GM12874 (cell line): ENCODE results near the gene ITLN1.
A peak's percentile ranks its signal among the peaks of the same experiment; 100 is the strongest.

ENCODE experiments used
- TF ChIP-seq, protein P1 (sequence below): IDR thresholded peaks from 2 replicates; pipeline ENCODE4 v1.5.1; 2011; ENCODE audit warnings: low read depth, mild to moderate bottlenecking, control low read depth, low read length, moderate library complexity; ENCODE audit not compliant: insufficient read depth

Gene ITLN1

DNA sequence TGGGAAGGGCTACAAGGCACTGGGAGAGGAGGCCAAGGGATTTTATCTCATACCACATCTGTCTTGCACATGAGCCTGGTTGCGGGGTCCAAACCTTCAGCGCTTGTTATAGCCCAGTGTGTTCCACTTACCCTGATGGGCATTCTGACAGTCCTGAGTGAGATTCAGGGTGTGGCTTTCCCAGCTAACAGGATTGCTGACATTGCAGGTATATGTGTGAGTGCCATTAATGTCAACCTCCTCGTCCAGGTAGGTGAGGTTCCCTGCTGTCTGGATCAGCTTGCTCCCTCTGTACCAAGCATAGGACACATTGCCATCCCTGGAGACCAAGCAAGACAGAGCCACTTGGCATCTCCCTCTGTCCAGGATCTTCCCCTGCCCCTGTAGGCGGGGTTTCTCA lies 43.9 kb downstream of the ITLN1 start:
- TF ChIP-seq, protein P1, sequence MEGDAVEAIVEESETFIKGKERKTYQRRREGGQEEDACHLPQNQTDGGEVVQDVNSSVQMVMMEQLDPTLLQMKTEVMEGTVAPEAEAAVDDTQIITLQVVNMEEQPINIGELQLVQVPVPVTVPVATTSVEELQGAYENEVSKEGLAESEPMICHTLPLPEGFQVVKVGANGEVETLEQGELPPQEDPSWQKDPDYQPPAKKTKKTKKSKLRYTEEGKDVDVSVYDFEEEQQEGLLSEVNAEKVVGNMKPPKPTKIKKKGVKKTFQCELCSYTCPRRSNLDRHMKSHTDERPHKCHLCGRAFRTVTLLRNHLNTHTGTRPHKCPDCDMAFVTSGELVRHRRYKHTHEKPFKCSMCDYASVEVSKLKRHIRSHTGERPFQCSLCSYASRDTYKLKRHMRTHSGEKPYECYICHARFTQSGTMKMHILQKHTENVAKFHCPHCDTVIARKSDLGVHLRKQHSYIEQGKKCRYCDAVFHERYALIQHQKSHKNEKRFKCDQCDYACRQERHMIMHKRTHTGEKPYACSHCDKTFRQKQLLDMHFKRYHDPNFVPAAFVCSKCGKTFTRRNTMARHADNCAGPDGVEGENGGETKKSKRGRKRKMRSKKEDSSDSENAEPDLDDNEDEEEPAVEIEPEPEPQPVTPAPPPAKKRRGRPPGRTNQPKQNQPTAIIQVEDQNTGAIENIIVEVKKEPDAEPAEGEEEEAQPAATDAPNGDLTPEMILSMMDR, result no peak

DNA sequence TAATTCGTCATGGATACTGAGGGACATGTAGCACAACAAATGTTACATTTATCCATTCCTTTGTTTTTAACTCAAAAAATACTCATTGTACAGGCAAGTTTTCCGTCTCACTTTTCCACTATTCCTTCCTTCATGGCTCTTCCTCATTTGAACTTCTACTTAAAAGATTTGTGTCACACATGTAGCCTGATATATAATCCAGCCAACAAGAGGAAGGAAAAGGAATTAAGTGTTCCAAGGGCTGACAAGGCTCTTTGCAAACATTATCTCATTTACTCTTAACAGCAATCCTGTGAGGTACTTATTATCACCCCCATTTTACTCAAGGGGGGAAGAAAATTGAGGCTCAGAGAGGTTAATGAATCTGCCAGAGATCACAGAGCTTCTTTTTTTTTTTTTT lies 45.2 kb downstream of the ITLN1 start:
- TF ChIP-seq, protein P1, result no peak

DNA sequence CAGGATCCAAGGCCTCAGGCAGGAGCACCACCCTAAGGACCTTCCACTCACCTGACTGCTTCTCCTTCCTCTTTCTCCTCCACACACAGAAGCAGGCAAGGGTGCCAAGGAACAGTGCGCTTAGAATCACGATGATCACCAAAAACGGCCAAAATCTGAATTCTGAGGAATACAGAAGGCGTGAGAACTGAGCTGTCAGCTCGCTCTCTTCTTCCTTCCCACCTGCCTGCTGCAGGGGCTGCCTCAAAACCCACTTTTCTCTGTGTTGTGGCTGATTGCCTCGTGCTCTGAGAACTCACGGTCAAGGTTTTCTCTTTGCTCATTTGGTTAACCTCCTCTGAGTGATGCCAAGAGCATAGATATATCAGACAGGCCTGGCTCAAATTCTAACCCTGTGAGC lies 46.1 kb downstream of the ITLN1 start:
- TF ChIP-seq, protein P1, result no peak

DNA sequence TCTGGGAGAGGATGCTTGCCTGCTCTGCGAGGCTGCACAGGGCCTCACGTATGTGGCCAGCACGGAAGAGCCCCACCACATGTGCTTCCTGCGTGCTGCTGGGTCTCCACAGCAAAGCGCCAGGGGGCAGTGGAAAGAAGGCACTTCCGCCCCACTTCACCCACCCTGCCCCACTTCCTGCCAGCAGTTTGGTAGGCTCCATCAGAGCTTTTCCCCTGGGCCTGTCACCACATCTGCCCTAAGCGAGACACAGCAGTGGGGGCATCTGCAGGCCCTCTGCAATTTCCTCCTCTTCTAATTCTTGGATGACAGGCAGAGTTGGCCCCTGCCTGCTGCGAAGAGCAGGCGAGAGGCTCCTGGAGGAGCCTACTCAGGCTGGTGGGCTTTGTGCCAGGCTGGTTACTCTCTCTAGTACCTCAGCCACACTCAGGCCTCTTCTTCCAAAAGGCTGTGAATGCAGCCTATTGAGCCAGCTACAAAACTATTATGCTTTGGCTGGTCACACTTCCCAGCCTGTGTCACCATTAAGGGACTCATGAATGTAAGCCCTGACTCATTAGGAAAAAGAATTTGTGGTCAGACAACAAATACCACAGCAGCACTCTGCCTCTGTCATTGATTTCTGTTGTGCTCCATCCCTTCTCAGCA lies 47.3 kb downstream of the ITLN1 start:
- TF ChIP-seq, protein P1, result peak; percentile 52

DNA sequence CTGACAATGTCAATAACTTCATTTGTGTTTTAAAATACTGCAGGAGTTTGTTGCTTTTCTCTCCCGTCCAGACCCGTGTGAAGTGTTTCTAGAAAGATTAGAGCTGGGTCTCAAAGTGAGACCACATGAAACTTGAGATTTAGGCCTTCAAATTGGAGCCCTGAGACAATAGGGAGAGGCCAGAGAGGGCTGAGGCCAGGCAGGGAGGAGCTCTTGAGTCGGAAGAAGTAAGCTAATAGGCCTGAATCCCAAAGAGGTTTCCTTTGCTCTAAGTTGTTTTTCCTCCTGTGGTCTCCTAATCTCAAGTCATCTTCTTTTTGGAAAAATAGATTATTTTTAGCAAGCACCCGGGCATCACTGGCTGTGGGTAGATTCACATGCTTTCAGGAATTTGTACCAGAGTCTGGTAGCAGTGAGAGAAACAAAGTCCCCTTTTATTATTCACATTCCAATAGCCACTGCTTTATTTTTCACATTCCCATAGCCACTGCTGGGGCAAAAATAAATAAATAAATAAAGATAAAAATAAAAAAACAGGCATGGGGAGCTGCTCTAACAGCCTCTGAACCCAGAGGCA lies 47.9 kb downstream of the ITLN1 start:
- TF ChIP-seq, protein P1, result no peak

DNA sequence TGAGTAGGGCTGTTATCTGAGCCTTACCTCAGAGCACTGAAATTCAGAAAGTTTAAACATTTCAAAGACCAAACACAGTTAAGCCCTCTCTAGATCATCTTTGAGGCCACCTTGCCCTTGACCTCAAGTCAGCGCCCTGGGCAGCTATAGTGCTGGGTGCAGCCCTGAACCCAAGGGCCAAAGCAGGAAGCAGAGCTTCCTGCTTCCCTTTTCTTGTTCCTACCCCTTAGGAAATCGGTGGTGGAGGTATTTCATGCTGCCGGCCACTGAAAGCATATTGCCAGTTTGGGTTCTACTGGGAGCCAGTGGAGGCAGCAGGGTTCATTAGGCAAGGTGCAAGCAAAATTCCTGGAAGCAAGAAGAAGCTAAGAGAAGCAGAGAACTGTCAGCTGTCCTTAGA lies 48.4 kb downstream of the ITLN1 start:
- TF ChIP-seq, protein P1, result no peak

DNA sequence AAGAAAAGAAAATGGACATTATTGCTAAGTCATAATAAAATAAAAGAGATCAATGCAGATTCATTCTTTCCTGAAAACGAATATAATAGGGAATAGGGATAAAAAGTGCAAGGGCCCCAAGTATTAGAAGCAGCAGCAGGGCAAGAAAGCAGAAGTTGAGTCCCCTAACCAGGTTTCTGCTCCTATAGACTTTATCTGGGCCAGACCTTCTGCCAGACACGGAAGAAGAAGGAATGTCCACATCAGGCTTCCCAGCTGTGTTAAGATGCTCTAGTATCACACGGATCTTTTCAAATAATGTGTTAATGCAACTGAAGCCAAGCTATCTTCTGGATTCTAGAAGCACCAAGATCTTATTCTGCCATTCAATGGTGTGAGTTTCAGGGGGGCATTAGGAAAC lies 49.2 kb downstream of the ITLN1 start:
- TF ChIP-seq, protein P1, result no peak
